ENCODE measurements around the gene PA2G4.

Gene PA2G4

GRCh38 chr12:56145217-56145616 is 40.9 kb downstream of the PA2G4 start:
- Histone ChIP-seq H3K4me1 (ENCODE audit: insufficient read depth, poor library complexity, severe bottlenecking) (no peaks in the 10 kb centered on the region), H3K9me3 (ENCODE audit: severe bottlenecking) (no peaks in the 10 kb centered on the region), H3K4me3 (ENCODE audit: severe bottlenecking) (no peak overlapping the region), H3K36me3 (ENCODE audit: low read depth) (peaks cover 45% of the 10 kb centered on the region), H3K27ac (ENCODE audit: poor library complexity, severe bottlenecking) (no peak overlapping the region), H3K27me3 (ENCODE audit: insufficient read depth, poor library complexity, severe bottlenecking) (no peaks in the 10 kb centered on the region)
- no peak for ATAC-seq (ENCODE audit: low read depth)
- no peak for TF ChIP-seq CTCF (IDR thresholded peaks at IDR 0.05; ENCODE audit: poor library complexity, severe bottlenecking)
- DNase-seq (ENCODE audit: low spot score) = no peak

- no peak for ATAC-seq (ENCODE audit: low read depth)
- DNase-seq (ENCODE audit: low spot score) = no peak
- H3K4me3 ChIP-seq (ENCODE audit: severe bottlenecking) = no peak overlapping the region
- TF ChIP-seq CTCF (IDR thresholded peaks at IDR 0.05; ENCODE audit: poor library complexity, severe bottlenecking) = no peak
- no peaks in the 10 kb centered on the region for H3K27me3 ChIP-seq (ENCODE audit: insufficient read depth, poor library complexity, severe bottlenecking)
- H3K4me1 ChIP-seq (ENCODE audit: insufficient read depth, poor library complexity, severe bottlenecking) = no peaks in the 10 kb centered on the region
- H3K36me3 ChIP-seq (ENCODE audit: low read depth) = peaks cover 29% of the 10 kb centered on the region
- no peaks in the 10 kb centered on the region for H3K9me3 ChIP-seq (ENCODE audit: severe bottlenecking)
- H3K27ac ChIP-seq (ENCODE audit: poor library complexity, severe bottlenecking) = no peak overlapping the region
Measured at GRCh38 chr12:56146492-56147460, 42.4 kb downstream of the PA2G4 start.

- Histone ChIP-seq H3K36me3 (ENCODE audit: low read depth) (no peaks in the 10 kb centered on the region), H3K4me1 (ENCODE audit: insufficient read depth, poor library complexity, severe bottlenecking) (no peaks in the 10 kb centered on the region), H3K27me3 (ENCODE audit: insufficient read depth, poor library complexity, severe bottlenecking) (no peaks in the 10 kb centered on the region), H3K4me3 (ENCODE audit: severe bottlenecking) (no peak overlapping the region), H3K27ac (ENCODE audit: poor library complexity, severe bottlenecking) (peak overlapping the region; percentile 84), H3K9me3 (ENCODE audit: severe bottlenecking) (no peaks in the 10 kb centered on the region)
- no peak for TF ChIP-seq CTCF (IDR thresholded peaks at IDR 0.05; ENCODE audit: poor library complexity, severe bottlenecking)
- DNase-seq (ENCODE audit: low spot score) = no peak
- no peak for ATAC-seq (ENCODE audit: low read depth)
Measured at GRCh38 chr12:56150563-56150962, 46.2 kb downstream of the PA2G4 start.

- no peaks in the 10 kb centered on the region for H3K9me3 ChIP-seq (ENCODE audit: severe bottlenecking)
- H3K4me3 ChIP-seq (ENCODE audit: severe bottlenecking) = peak overlapping the region; percentile 46
- peak; percentile 31 for TF ChIP-seq CTCF (IDR thresholded peaks at IDR 0.05; ENCODE audit: poor library complexity, severe bottlenecking)
- no peaks in the 10 kb centered on the region for H3K36me3 ChIP-seq (ENCODE audit: low read depth)
- H3K27me3 ChIP-seq (ENCODE audit: insufficient read depth, poor library complexity, severe bottlenecking) = no peaks in the 10 kb centered on the region
- ATAC-seq (ENCODE audit: low read depth) = peak; percentile 60
- no peaks in the 10 kb centered on the region for H3K4me1 ChIP-seq (ENCODE audit: insufficient read depth, poor library complexity, severe bottlenecking)
- no peak for DNase-seq (ENCODE audit: low spot score)
- peak overlapping the region; percentile 84 for H3K27ac ChIP-seq (ENCODE audit: poor library complexity, severe bottlenecking)
Measured at GRCh38 chr12:56151672-56152131, 47.3 kb downstream of the PA2G4 start.

Measured in RWPE2 (cell line).